Activated B cell treated with CpG ODN at 0.5 μM for 24 hours (primary cell): ENCODE data around the gene ANKRD40. TPM values are rescaled to one million over a fixed set of nuclear protein-coding genes. Genes with fewer than 3 reads are reported as not detected.

Source experiments
- ATAC-seq: fragments of 200-7000 bp; cut with Tn5 transposase; one replicate; pipeline ENCODE4 v1.10.0; 2021; ENCODE audit warnings: low read depth, mild to moderate bottlenecking, moderate library complexity
- CTCF ChIA-PET: fragments of 350-600 bp; sonication (Branson Sonifier 250); formaldehyde crosslinking; loops from one replicate; lab custom pipeline; 2021; ENCODE audit warnings: antibody characterized with exemption; lab: Charles Lee
- POLR2A ChIA-PET: fragments of 350-600 bp; sonication (Branson Sonifier 250); formaldehyde crosslinking; loops from one replicate; lab custom pipeline; 2021; ENCODE audit warnings: antibody characterized with exemption; lab: Charles Lee
- DNase-seq: peaks from one replicate; pipeline ENCODE4 v3.0.0; 2022
- H3K27ac Mint-ChIP-seq: one replicate; pipeline ENCODE4 v1.8.0; 2020; ENCODE audit warnings: mixed read lengths
- H3K27me3 Mint-ChIP-seq: one replicate; pipeline ENCODE4 v1.8.0; 2021; ENCODE audit warnings: mixed read lengths
- H3K36me3 Mint-ChIP-seq: one replicate; pipeline ENCODE4 v1.8.0; 2021; ENCODE audit warnings: low read depth, mixed read lengths
- H3K4me1 Mint-ChIP-seq: one replicate; pipeline ENCODE4 v1.8.0; 2021; ENCODE audit warnings: mixed read lengths
- H3K4me3 Mint-ChIP-seq: one replicate; pipeline ENCODE4 v1.8.0; 2020; ENCODE audit warnings: mild to moderate bottlenecking, mixed read lengths
- H3K9me3 Mint-ChIP-seq: one replicate; pipeline ENCODE4 v1.8.0; 2020; ENCODE audit warnings: mixed read lengths
- CTCF ChIP-seq: fragments of 200-600 bp; IDR thresholded peaks from one replicate; pipeline ENCODE4 v1.8.0; 2022; ENCODE audit warnings: antibody characterized with exemption, mild to moderate bottlenecking
- intact Hi-C: fragments of 100-400 bp; cut with micrococcal nuclease; formaldehyde crosslinking; loops from one replicate; pipeline ENCODE4 v1.15.1; 2024
- total RNA-seq: library from RNA; stranded (reverse); gene quantifications from 2 replicates; pipeline ENCODE4 v1.2.3, GENCODE V29; 2022

The ANKRD40 gene
- total RNA-seq, 1 donor from 2014 or later: 39.0 TPM

- Mint-ChIP-seq H3K27me3 (no peaks in the 10 kb centered on the region), H3K4me1 (peaks cover 53% of the 10 kb centered on the region), H3K9me3 (no peaks in the 10 kb centered on the region), H3K27ac (peak overlapping the region; percentile 98), H3K4me3 (peak overlapping the region; percentile 97), H3K36me3 (peaks cover 25% of the 10 kb centered on the region)
- ATAC-seq: no peak
- CTCF ChIA-PET: no interaction called here
- intact Hi-C loops: loop anchor here (1.0 kb wide), 3 partner anchors 13 to 540 kb away; partner anchors contain the start of genes ANKRD40, MBTD1 and UTP18
- no peak for TF ChIP-seq CTCF
- no peak for DNase-seq
- POLR2A ChIA-PET: interaction anchor here (0.7 to 3.0 kb wide), 12 partner anchors 12 to 570 kb away, joined by 3 to 48 read pairs (median 5); partner anchors contain the start of genes ANKRD40, LRRC59, PPP1R9B and TOB1
These were observed 12.4 kb upstream of the ANKRD40 start for GRCh38 chr17:50719924-50720794.

- CTCF ChIA-PET: no interaction called here
- peaks cover 25% of the 10 kb centered on the region for H3K36me3 Mint-ChIP-seq
- peak; percentile 97 for DNase-seq
- no peaks in the 10 kb centered on the region for H3K27me3 Mint-ChIP-seq
- peak within 1 kb of the TSS; percentile 98 for H3K27ac Mint-ChIP-seq
- H3K4me1 Mint-ChIP-seq: peaks cover 45% of the 10 kb centered on the region
- H3K4me3 Mint-ChIP-seq: peak within 1 kb of the TSS; percentile 97
- intact Hi-C loops: loop anchor here (1.0 kb wide), 3 partner anchors 12 to 541 kb away; partner anchors contain the start of genes ANKRD40, MBTD1 and UTP18
- peak; percentile 92 for ATAC-seq
- POLR2A ChIA-PET: interaction anchor here (0.7 to 3.0 kb wide), 10 partner anchors 11 to 569 kb away, joined by 3 to 48 read pairs (median 6); partner anchors contain the start of genes ANKRD40, LRRC59, PPP1R9B and TOB1
- H3K9me3 Mint-ChIP-seq: no peaks in the 10 kb centered on the region
- TF ChIP-seq CTCF: no peak
These were observed 11.6 kb upstream of the ANKRD40 start, which contains the start of gene LUC7L3 for GRCh38 chr17:50719144-50719923. Gene LUC7L3, plus strand, starts transcription at chr17:50719603. Its CDS starts 130 bp downstream, at chr17:50719733.

- POLR2A ChIA-PET: no interaction called here
- CTCF ChIA-PET: no interaction called here
- peaks cover 11% of the 10 kb centered on the region for H3K4me1 Mint-ChIP-seq
- intact Hi-C loops: no loop called here
- ATAC-seq: no peak
- H3K27ac Mint-ChIP-seq: no peak overlapping the region
- TF ChIP-seq CTCF: no peak
- peaks cover 11% of the 10 kb centered on the region for H3K36me3 Mint-ChIP-seq
- DNase-seq: no peak
- H3K27me3 Mint-ChIP-seq: no peaks in the 10 kb centered on the region
- no peaks in the 10 kb centered on the region for H3K9me3 Mint-ChIP-seq
- H3K4me3 Mint-ChIP-seq: no peak overlapping the region
These were observed 7.8 kb upstream of the ANKRD40 start for GRCh38 chr17:50715471-50715870.

GRCh38 chr17:50712641-50713040 is 4.9 kb upstream of the ANKRD40 start:
- intact Hi-C loops: no loop called here
- ChIA-PET POLR2A (no interaction called here), CTCF (no interaction called here)
- H3K4me1 Mint-ChIP-seq: peaks cover 19% of the 10 kb centered on the region
- ATAC-seq (no peak), DNase-seq (no peak)
- no peaks in the 10 kb centered on the region for H3K27me3 Mint-ChIP-seq
- H3K9me3 Mint-ChIP-seq: no peaks in the 10 kb centered on the region
- H3K4me3 Mint-ChIP-seq: no peak overlapping the region
- H3K27ac Mint-ChIP-seq: no peak overlapping the region
- peaks cover 4% of the 10 kb centered on the region for H3K36me3 Mint-ChIP-seq
- no peak for TF ChIP-seq CTCF
